GM12878 (cell line): ENCODE data around the gene PPP1R13B. TPM values are rescaled to one million over a fixed set of nuclear protein-coding genes. Genes with fewer than 3 reads are reported as not detected.

Experiments
- ATAC-seq: fragments of 200-7000 bp; cut with Tn5 transposase; 3 replicates; pipeline ENCODE4 v1.9.1; 2020; ENCODE audit warnings: mild to moderate bottlenecking, moderate library complexity
- BruUV-seq: library from RNA; stranded (reverse); fragments of 400-500 nt; replicated peaks from 2 replicates; lab custom pipeline; 2021; lab: Mats Ljungman, UMichigan
- CTCF ChIA-PET: fragments of 300-600 bp; sonication (Branson Sonifier 250); formaldehyde crosslinking; extraction: SDS; loops from one replicate; lab custom pipeline; 2021; ENCODE audit warnings: inconsistent platforms; lab: Yijun Ruan, JAX
- POLR2A ChIA-PET: fragments of 350-600 bp; formaldehyde crosslinking; extraction: SDS; loops from one replicate; lab custom pipeline; 2021; ENCODE audit warnings: inconsistent platforms; lab: Charles Lee
- RAD21 ChIA-PET: fragments of 300-600 bp; sonication (Branson Sonifier 250); formaldehyde crosslinking; loops from one replicate; lab custom pipeline; 2023; ENCODE audit warnings: antibody characterized with exemption; ENCODE audit not compliant: unreplicated experiment; lab: Charles Lee
- SMC1A ChIA-PET: fragments of 300-600 bp; sonication (Branson Sonifier 250); formaldehyde crosslinking; loops from one replicate; lab custom pipeline; 2023; ENCODE audit not compliant: unreplicated experiment, uncharacterized antibody; lab: Charles Lee
- DNase-seq: peaks from one replicate; pipeline ENCODE4 v3.0.0-alpha.2; 2011; ENCODE audit warnings: low read depth, low spot score
- FAIRE-seq: peaks from 3 replicates; lab custom pipeline; 2011; peaks lifted over from hg19 to GRCh38; lab: Jason Lieb, UNC
- H2AFZ ChIP-seq: 2 replicates; pipeline ENCODE4 v1.6.0; 2011; ENCODE audit warnings: low read depth, low read length, control low read depth; ENCODE audit not compliant: control insufficient read depth
- H3K27ac ChIP-seq: 2 replicates; pipeline ENCODE4 v1.5.1; 2011; ENCODE audit warnings: control low read depth; ENCODE audit not compliant: control insufficient read depth, insufficient read depth
- H3K27me3 ChIP-seq, 2 experiments: replicated peaks in 1 of 2; 2 replicates each; pipeline versions ENCODE4 v1.6.0 to v1.6.1; 2011; ENCODE audit warnings: low read length in 1 of 2; ENCODE audit not compliant: control insufficient read depth in 2 of 2, insufficient read depth in 2 of 2
- H3K36me3 ChIP-seq, 2 experiments: 2 replicates each; pipeline ENCODE4 v1.5.1; 2011; ENCODE audit warnings: low read length in 1 of 2; ENCODE audit not compliant: control insufficient read depth in 2 of 2, insufficient read depth in 2 of 2
- H3K4me1 ChIP-seq: 2 replicates; pipeline ENCODE4 v1.6.1; 2011; ENCODE audit warnings: mild to moderate bottlenecking, low read length, moderate library complexity, mixed read lengths; ENCODE audit not compliant: control insufficient read depth, insufficient read depth
- H3K4me2 ChIP-seq: 2 replicates; pipeline ENCODE4 v1.6.0; 2011; ENCODE audit warnings: control low read depth; ENCODE audit not compliant: control insufficient read depth, insufficient read depth
- H3K4me3 ChIP-seq: fragments of 200-600 bp; sonication (generic); 2 replicates; pipeline ENCODE4 v1.5.1; 2016
- H3K79me2 ChIP-seq: 2 replicates; pipeline ENCODE4 v1.6.0; 2011; ENCODE audit warnings: low read length; ENCODE audit not compliant: control insufficient read depth, insufficient read depth
- H3K9ac ChIP-seq: 2 replicates; pipeline ENCODE4 v1.8.0; 2011; ENCODE audit warnings: low read length, control low read depth, mixed read lengths; ENCODE audit not compliant: control insufficient read depth, insufficient read depth
- H3K9me3 ChIP-seq: replicated peaks from 3 replicates; pipeline ENCODE4 v1.5.1; 2011; ENCODE audit warnings: mild to moderate bottlenecking, low read length; ENCODE audit not compliant: control insufficient read depth, insufficient read depth
- H4K20me1 ChIP-seq: 2 replicates; pipeline ENCODE4 v1.6.0; 2011; ENCODE audit not compliant: control insufficient read depth, insufficient read depth
- BACH1 ChIP-seq: fragments of 450-650 bp; IDR thresholded peaks from 2 replicates; pipeline ENCODE4 v1.6.1; 2017; ENCODE audit warnings: mild to moderate bottlenecking, borderline replicate concordance
- BCL11A ChIP-seq: IDR thresholded peaks from 2 replicates; pipeline ENCODE4 v1.6.1; 2011; ENCODE audit warnings: low read depth, low read length
- CEBPB ChIP-seq, 2 experiments: fragments of 150-350 bp in 1 of 2; IDR thresholded peaks; 2 replicates each; pipeline ENCODE4 v1.6.1; 2012 to 2014; ENCODE audit warnings: low read depth in 2 of 2, low read length in 2 of 2, borderline replicate concordance in 1 of 2, inconsistent platforms in 1 of 2
- E2F8 ChIP-seq: fragments of 450-650 bp; IDR thresholded peaks from 2 replicates; pipeline ENCODE4 v1.6.1; 2018; ENCODE audit warnings: mild to moderate bottlenecking, low read depth, moderate library complexity; ENCODE audit not compliant: partially characterized antibody
- EP300 ChIP-seq, 2 experiments: fragments of 150-350 bp in 1 of 2; IDR thresholded peaks; 2 replicates each; pipeline ENCODE4 v1.6.1; 2011 to 2012; ENCODE audit warnings: low read depth in 2 of 2, low read length in 2 of 2, borderline replicate concordance in 1 of 2, improper control_type of control experiment in 1 of 2, inconsistent platforms in 1 of 2; ENCODE audit not compliant: control insufficient read depth in 1 of 2
- ETV6 ChIP-seq, 2 experiments: fragments of 450-650 bp in 1 of 2; IDR thresholded peaks in 1 of 2; conservative IDR thresholded peaks in 1 of 2; 2 replicates each; pipeline ENCODE4 v1.6.1; 2014; ENCODE audit warnings: antibody characterized with exemption in 1 of 2, borderline replicate concordance in 1 of 2, low read depth in 1 of 2, mild to moderate bottlenecking in 1 of 2, moderate library complexity in 1 of 2
- FOS ChIP-seq: IDR thresholded peaks from 3 replicates; pipeline ENCODE4 v1.6.1; 2011; ENCODE audit warnings: borderline replicate concordance; ENCODE audit not compliant: insufficient read length; ENCODE audit errors: extremely low read depth
- KDM1A ChIP-seq: fragments of 200-600 bp; sonication (generic); IDR thresholded peaks from 2 replicates; pipeline ENCODE4 v1.6.1; 2016; ENCODE audit warnings: borderline replicate concordance
- LARP7 ChIP-seq: fragments of 450-650 bp; IDR thresholded peaks from 2 replicates; pipeline ENCODE4 v1.6.1; 2017; ENCODE audit warnings: mild to moderate bottlenecking
- MTA2 ChIP-seq: fragments of 450-650 bp; IDR thresholded peaks from 2 replicates; pipeline ENCODE4 v1.6.1; 2016; ENCODE audit warnings: low read depth, mild to moderate bottlenecking, moderate library complexity
- NFYB ChIP-seq: IDR thresholded peaks from 2 replicates; pipeline ENCODE4 v1.6.1; 2011; ENCODE audit warnings: low read depth, mild to moderate bottlenecking, low read length, improper control_type of control experiment, moderate library complexity; ENCODE audit not compliant: insufficient read depth
- SIN3A ChIP-seq: IDR thresholded peaks from 2 replicates; pipeline ENCODE4 v1.6.1; 2012; ENCODE audit warnings: low read depth, low read length, improper control_type of control experiment
- SMC3 ChIP-seq: IDR thresholded peaks from 2 replicates; pipeline ENCODE4 v1.6.1; 2011; ENCODE audit warnings: low read length, improper control_type of control experiment, borderline replicate concordance
- ZZZ3 ChIP-seq: IDR thresholded peaks from 2 replicates; pipeline ENCODE4 v1.6.1; 2011; ENCODE audit warnings: low read depth; ENCODE audit not compliant: control insufficient read depth, insufficient read length
- whole genome bisulfite sequencing: methylation state at CpG from one replicate; pipeline ENCODE4 v1.1.6; 2016; ENCODE audit warnings: low lambda C conversion rate; ENCODE audit not compliant: insufficient replicate concordance, insufficient coverage; ENCODE audit errors: missing lambda C conversion rate; 5-methylcytosine and 5-hydroxymethylcytosine counted together
- in situ Hi-C: fragments of 300-500 bp; cut with MboI; formaldehyde crosslinking; loops from 9 replicates; pipeline ENCODE4 v1.14.3; 2018; ENCODE audit warnings: mixed read lengths
- intact Hi-C: fragments of 100-400 bp; cut with micrococcal nuclease; formaldehyde crosslinking; loops from one replicate; pipeline ENCODE4 v1.14.2; 2022; ENCODE audit not compliant: unreplicated experiment
- polyA plus RNA-seq, 11 experiments: library from polyadenylated mRNA; depleted of rRNA in 4 of 11; unstranded in 6 of 11; stranded (reverse) in 5 of 11; fragments of >200 nt; fragmentation: Nextera tagmentation in 4 of 11; fragmentation: Illumina TruSeq in 1 of 11; extraction: Ambion mirVana in 4 of 11; extraction: Trizol in 1 of 11; gene quantifications; 1 replicate in 1 of 11; 2 replicates in 10 of 11; pipeline versions ENCODE4 v1.2.1 to v1.2.3, GENCODE V29; 2011 to 2016; ENCODE audit warnings: inconsistent platforms in 2 of 11, missing spikeins in 2 of 11, low read depth in 1 of 11
- total RNA-seq, 4 experiments: library from RNA; depleted of rRNA in 3 of 4; stranded (reverse); fragments of >200 nt in 3 of 4; fragmentation: Illumina TruSeq in 1 of 4; extraction: Trizol in 1 of 4; gene quantifications; 2 replicates each; pipeline versions ENCODE4 v1.2.1 to v1.2.3, GENCODE V29; 2013 to 2021
- TF ChIP-seq, protein P1 (sequence below): fragments of 450-650 bp; IDR thresholded peaks from 2 replicates; pipeline ENCODE4 v1.6.1; 2018; ENCODE audit warnings: borderline replicate concordance, mild to moderate bottlenecking; ENCODE audit not compliant: partially characterized antibody

PPP1R13B gene
- total and polyA plus RNA-seq, 10 of the 15 experiments (the other 5 are each of a cell fraction or from before 2014, with no cell fraction given), result 0.16 to 8.1 (median 3.2) TPM

DNA sequence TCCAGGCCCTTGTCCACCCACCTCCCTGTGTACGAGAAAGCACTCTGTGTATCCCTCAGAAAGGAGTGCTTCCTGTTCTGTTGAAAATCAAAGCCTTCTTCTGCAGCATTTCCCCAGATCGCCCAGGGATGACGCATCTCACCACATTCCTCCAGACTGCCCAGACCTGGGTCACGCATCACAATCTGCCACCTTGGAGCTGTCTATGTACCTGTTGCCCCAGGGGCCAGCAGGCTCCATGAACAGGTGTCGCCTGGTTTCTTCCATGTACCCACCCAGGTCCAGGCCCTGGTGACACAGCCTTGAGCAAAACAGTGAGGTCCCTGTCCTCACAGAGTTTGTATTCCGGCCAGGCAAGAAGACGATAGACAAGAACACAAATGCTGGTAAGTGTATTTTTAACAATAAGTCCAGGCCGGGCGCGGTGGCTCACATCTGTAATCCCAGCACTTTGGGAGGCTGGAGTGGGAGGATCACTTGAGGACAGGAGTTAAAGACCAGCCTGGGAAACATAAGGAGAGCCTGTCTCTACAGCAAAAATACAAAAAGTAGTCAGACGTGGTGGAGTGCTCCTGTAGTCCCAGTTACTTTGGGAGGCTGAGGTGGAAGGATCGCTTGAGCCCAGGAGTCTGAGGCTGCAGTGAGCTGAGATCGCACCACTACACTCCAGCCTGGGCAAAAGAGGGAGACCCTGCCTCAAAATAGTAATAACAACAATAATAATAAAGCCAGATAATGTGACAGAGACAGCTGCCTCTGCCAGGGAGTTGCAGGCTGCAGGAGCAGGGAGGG lies 6.8 kb upstream of the PPP1R13B start:
- DNase-seq (no peak), ATAC-seq (no peak)
- no peak overlapping the region for H3K4me2 ChIP-seq
- TF ChIP-seq SMC3, result no peak
- TF ChIP-seq ZZZ3, result no peak
- no peak for TF ChIP-seq FOS
- TF ChIP-seq BACH1, result no peak
- TF ChIP-seq LARP7, result no peak
- TF ChIP-seq, protein P1, sequence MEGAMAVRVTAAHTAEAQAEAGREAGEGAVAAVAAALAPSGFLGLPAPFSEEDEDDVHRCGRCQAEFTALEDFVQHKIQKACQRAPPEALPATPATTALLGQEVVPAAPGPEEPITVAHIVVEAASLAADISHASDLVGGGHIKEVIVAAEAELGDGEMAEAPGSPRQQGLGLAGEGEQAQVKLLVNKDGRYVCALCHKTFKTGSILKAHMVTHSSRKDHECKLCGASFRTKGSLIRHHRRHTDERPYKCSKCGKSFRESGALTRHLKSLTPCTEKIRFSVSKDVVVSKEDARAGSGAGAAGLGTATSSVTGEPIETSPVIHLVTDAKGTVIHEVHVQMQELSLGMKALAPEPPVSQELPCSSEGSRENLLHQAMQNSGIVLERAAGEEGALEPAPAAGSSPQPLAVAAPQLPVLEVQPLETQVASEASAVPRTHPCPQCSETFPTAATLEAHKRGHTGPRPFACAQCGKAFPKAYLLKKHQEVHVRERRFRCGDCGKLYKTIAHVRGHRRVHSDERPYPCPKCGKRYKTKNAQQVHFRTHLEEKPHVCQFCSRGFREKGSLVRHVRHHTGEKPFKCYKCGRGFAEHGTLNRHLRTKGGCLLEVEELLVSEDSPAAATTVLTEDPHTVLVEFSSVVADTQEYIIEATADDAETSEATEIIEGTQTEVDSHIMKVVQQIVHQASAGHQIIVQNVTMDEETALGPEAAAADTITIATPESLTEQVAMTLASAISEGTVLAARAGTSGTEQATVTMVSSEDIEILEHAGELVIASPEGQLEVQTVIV, result no peak
- TF ChIP-seq BCL11A, result no peak
- TF ChIP-seq MTA2, result no peak
- TF ChIP-seq NFYB, result no peak
- TF ChIP-seq E2F8, result no peak
- TF ChIP-seq EP300 (IDR thresholded peaks at IDR 0.05; ENCODE audit: borderline replicate concordance in 1 of 2, control insufficient read depth in 1 of 2, low read depth in 2 of 2, low read length in 2 of 2), result no peak
- TF ChIP-seq CEBPB (IDR thresholded peaks at IDR 0.05; ENCODE audit: borderline replicate concordance in 1 of 2, low read depth in 2 of 2, low read length in 2 of 2), result no peak
- no peak for TF ChIP-seq KDM1A
- no peak for TF ChIP-seq ETV6 (conservative IDR thresholded peaks at IDR 0.05 in 1 of 2, IDR thresholded peaks at IDR 0.05 in 1 of 2; ENCODE audit: borderline replicate concordance in 1 of 2, low read depth in 1 of 2)
- no peak for TF ChIP-seq SIN3A
- TF ChIP-seq, all 136 proteins: peak for 0
- ChIA-PET POLR2A (no interaction called here), CTCF (interaction anchor here (0.7 kb wide), 2 partner anchors 12 to 1975 kb away, joined by 3 to 4 read pairs; no protein-coding TSS in a partner anchor), RAD21 (no interaction called here), SMC1A (interaction anchor here (0.8 kb wide), 1 partner anchor 47 kb away, joined by 3 read pairs; no protein-coding TSS in a partner anchor)
- no peak overlapping the region for H3K4me3 ChIP-seq
- no peaks in the 10 kb centered on the region for H3K36me3 ChIP-seq
- intact Hi-C loops (no loop called here), in situ Hi-C loops (no loop called here)
- H3K4me1 ChIP-seq, result no peaks in the 10 kb centered on the region
- BruUV-seq, result no TSS peak
- no peak overlapping the region for H3K27ac ChIP-seq
- no peak overlapping the region for H3K9ac ChIP-seq
- H3K9me3 ChIP-seq, result no peaks in the 10 kb centered on the region
- H4K20me1 ChIP-seq, result no peaks in the 10 kb centered on the region
- H2AFZ ChIP-seq, result no peak overlapping the region
- no peak for FAIRE-seq
- no peaks in the 10 kb centered on the region; a peak in 1 of 4 replicates for H3K27me3 ChIP-seq
- 47% methylated on average over 13 of the region's 13 CpGs for WGBS
- no peaks in the 10 kb centered on the region for H3K79me2 ChIP-seq
